ENCODE measurements around the gene BTNL2.

Gene BTNL2

GRCh38 chr6:32405656-32406055 is 1.3 kb downstream of the BTNL2 start:
- in situ Hi-C loops (cut with MboI; ENCODE audit: low pct_unique_long_range_greater_than_20kb, low sequenced_read_pairs, unreplicated experiment): no loop called here
- no peak for TF ChIP-seq CTCF (IDR thresholded peaks at IDR 0.05; ENCODE audit: extremely low read depth, insufficient read depth, missing control alignments)

DNA sequence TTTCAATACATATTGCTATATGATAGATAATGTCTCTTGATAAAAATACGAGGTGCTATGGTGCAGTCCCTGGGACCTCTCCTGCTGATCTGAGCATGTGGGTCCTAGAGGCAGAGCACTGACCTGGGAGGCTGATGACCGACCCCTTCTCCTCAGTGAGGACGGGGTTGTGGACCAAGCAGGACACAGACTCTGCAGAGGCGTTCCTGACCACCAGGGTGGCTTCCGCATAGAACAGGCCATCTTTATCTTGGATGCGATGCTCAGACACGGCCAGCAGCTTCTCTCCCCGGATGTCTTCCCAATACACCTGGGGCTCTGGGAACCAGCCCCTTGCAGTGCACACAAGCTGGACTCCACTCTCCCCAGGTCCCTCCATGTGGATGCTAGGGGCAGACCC is 4.2 kb downstream of the BTNL2 start:
- no peak for DNase-seq (ENCODE audit: low spot score)
- no peak for TF ChIP-seq CTCF (IDR thresholded peaks at IDR 0.05; ENCODE audit: extremely low read depth, insufficient read depth, missing control alignments)
- in situ Hi-C loops (cut with MboI; ENCODE audit: low pct_unique_long_range_greater_than_20kb, low sequenced_read_pairs, unreplicated experiment): no loop called here

More at GRCh38 chr6:32405656-32406055, 1.3 kb downstream of the BTNL2 start:
- DNase-seq (ENCODE audit: low spot score): no peak

- in situ Hi-C loops (cut with MboI; ENCODE audit: low pct_unique_long_range_greater_than_20kb, low sequenced_read_pairs, unreplicated experiment): no loop called here
- DNase-seq (ENCODE audit: low spot score): no peak
These were observed 5.6 kb downstream of the BTNL2 start for GRCh38 chr6:32401284-32401963.

GRCh38 chr6:32397252-32397920 is 9.6 kb downstream of the BTNL2 start:
- DNase-seq (ENCODE audit: low spot score): peak; percentile 64
- in situ Hi-C loops (cut with MboI; ENCODE audit: low pct_unique_long_range_greater_than_20kb, low sequenced_read_pairs, unreplicated experiment): loop anchor here (10.0 kb wide), 1 partner anchor 143 kb away; no protein-coding TSS in a partner anchor

More at GRCh38 chr6:32401284-32401963, 5.6 kb downstream of the BTNL2 start:
- TF ChIP-seq CTCF (IDR thresholded peaks at IDR 0.05; ENCODE audit: extremely low read depth, insufficient read depth, missing control alignments): no peak

GRCh38 chr6:32396028-32396427 is 11.0 kb downstream of the BTNL2 start:
- TF ChIP-seq CTCF (IDR thresholded peaks at IDR 0.05; ENCODE audit: extremely low read depth, insufficient read depth, missing control alignments): no peak
- in situ Hi-C loops (cut with MboI; ENCODE audit: low pct_unique_long_range_greater_than_20kb, low sequenced_read_pairs, unreplicated experiment): loop anchor here (10.0 kb wide), 1 partner anchor 141 kb away; no protein-coding TSS in a partner anchor
- no peak for DNase-seq (ENCODE audit: low spot score)

More at GRCh38 chr6:32397252-32397920, 9.6 kb downstream of the BTNL2 start:
- no peak for TF ChIP-seq CTCF (IDR thresholded peaks at IDR 0.05; ENCODE audit: extremely low read depth, insufficient read depth, missing control alignments)

DNA sequence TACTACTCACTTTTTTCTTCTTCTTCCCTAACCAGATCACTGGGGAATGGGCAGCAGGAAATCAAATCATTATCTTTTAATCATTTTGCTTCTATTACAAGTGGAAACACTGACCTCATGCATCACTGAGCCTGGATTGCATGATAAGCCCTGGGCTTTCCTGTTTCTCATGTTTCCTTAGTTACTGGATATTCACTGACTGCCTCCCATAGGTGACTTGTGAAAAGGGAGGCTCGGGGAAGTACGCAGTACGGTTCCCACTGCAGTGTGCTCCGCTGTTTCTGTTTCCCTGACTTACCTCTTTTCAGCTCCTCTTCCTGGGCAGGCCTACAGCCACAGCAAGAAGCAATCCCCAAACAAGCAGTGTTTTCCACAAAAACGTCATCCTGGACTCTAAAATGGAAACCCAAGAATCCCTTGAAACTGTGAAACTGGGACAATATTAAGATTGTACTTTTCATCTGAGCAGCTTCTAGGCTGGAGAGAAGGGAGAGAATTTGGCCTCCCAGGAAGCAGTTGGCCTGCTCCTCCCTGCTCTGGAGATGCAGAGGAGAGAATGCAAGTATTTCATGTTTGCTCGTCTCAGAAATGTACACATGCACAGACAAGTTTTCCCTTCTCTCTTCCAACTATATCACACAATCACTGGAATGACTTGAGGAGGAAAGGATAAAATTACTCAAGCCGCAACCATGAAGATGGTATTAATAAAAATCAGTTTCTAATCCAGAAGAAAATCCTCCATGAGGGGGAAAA is 13.1 kb downstream of the BTNL2 start:
- DNase-seq (ENCODE audit: low spot score): no peak
- in situ Hi-C loops (cut with MboI; ENCODE audit: low pct_unique_long_range_greater_than_20kb, low sequenced_read_pairs, unreplicated experiment): loop anchor here (10.0 kb wide), 1 partner anchor 139 kb away; no protein-coding TSS in a partner anchor
- no peak for TF ChIP-seq CTCF (IDR thresholded peaks at IDR 0.05; ENCODE audit: extremely low read depth, insufficient read depth, missing control alignments)
